Left lung (tissue), 10 donors: ENCODE measurements around the gene TNFRSF11A. TPM values are rescaled to one million over a fixed set of nuclear protein-coding genes. Genes with fewer than 3 reads are reported as not detected.

ENCODE experiments used
- ATAC-seq: fragments of 200-7000 bp; cut with Tn5 transposase; one replicate; pipeline ENCODE4 v1.9.1; 2020; ENCODE audit warnings: moderate library complexity
- DNase-seq, 4 donors: peaks; one replicate each; pipeline ENCODE4 v3.0.0-alpha.2; 2013 to 2020
- H3K27ac ChIP-seq, 2 donors: fragments of 200-600 bp; sonication (generic) in 1 of 2; one replicate each; pipeline versions ENCODE4 v1.5.0 to v1.8.0; 2020 to 2021
- H3K27me3 ChIP-seq, 2 donors: fragments of 200-600 bp; sonication (generic) in 1 of 2; one replicate each; pipeline versions ENCODE4 v1.5.0 to v1.8.0; 2020 to 2021
- H3K36me3 ChIP-seq, 2 donors: fragments of 200-600 bp; sonication (generic) in 1 of 2; one replicate each; pipeline versions ENCODE4 v1.5.0 to v1.8.0; 2020 to 2021
- H3K4me1 ChIP-seq, 2 donors: fragments of 200-600 bp; one replicate each; pipeline ENCODE4 v1.8.0; 2021
- H3K4me3 ChIP-seq, 2 donors: fragments of 200-600 bp; sonication (generic) in 1 of 2; one replicate each; pipeline versions ENCODE4 v1.5.0 to v1.8.0; 2020 to 2021; ENCODE audit warnings: mild to moderate bottlenecking in 1 of 2
- H3K9me3 ChIP-seq, 2 donors: fragments of 200-600 bp; sonication (generic) in 1 of 2; one replicate each; pipeline versions ENCODE4 v1.5.0 to v1.8.0; 2020 to 2021
- intact Hi-C, 2 donors: fragments of 100-400 bp; cut with DNase I; formaldehyde crosslinking; loops; one replicate each; pipeline versions ENCODE4 v1.11.2 to v1.14.2; 2022
- polyA plus RNA-seq, 6 donors: library from polyadenylated mRNA; unstranded; fragments of 120-200 nt; gene quantifications; one replicate each; pipeline ENCODE4 v1.2.1, GENCODE V29; 2013; ENCODE audit not compliant: insufficient read length in 6 of 6
- total RNA-seq, 2 donors: library from RNA; stranded (reverse); fragmentation: NEBNext Ultra II Directional; extraction: Animal tissue kit (Norgen Biotek cat#: 25700); gene quantifications; one replicate each; pipeline ENCODE4 v1.2.1, GENCODE V29; 2021
- TF ChIP-seq, protein P1 (sequence below), 2 donors: fragments of 200-600 bp; sonication (generic) in 1 of 2; IDR thresholded peaks; one replicate each; pipeline versions ENCODE4 v1.5.0 to v1.8.0; 2021; ENCODE audit warnings: antibody characterized with exemption in 2 of 2
- donor health status: DM: no; HTN: yes; CAD: no.
- donor health status: DM: no; HTN: no; CAD: no.

The TNFRSF11A gene
- total and polyA plus RNA-seq, 8 donors, result 2.5 to 8.9 (median 4.2) TPM

DNA sequence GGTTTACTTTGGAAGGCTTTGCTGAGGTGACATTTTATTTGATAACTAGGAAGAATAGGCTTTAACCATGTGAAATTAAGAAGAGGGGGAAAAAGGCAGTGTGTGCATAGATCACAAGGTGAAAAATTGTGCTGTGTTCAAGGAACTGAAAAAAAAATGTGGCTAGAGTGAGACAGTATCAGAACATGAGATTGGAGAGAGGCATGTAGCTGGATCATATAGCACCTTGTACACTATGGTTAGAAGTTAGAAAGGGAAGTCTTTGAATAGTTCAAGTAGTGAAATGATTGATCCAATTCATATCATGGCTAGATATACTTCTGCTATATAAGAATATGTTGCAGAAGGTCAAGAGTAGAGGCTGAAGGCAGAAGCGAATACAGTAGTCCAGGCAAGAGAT is 12.3 kb upstream of the TNFRSF11A start:
- DNase-seq (no peak), ATAC-seq (no peak)
- TF ChIP-seq, protein P1, sequence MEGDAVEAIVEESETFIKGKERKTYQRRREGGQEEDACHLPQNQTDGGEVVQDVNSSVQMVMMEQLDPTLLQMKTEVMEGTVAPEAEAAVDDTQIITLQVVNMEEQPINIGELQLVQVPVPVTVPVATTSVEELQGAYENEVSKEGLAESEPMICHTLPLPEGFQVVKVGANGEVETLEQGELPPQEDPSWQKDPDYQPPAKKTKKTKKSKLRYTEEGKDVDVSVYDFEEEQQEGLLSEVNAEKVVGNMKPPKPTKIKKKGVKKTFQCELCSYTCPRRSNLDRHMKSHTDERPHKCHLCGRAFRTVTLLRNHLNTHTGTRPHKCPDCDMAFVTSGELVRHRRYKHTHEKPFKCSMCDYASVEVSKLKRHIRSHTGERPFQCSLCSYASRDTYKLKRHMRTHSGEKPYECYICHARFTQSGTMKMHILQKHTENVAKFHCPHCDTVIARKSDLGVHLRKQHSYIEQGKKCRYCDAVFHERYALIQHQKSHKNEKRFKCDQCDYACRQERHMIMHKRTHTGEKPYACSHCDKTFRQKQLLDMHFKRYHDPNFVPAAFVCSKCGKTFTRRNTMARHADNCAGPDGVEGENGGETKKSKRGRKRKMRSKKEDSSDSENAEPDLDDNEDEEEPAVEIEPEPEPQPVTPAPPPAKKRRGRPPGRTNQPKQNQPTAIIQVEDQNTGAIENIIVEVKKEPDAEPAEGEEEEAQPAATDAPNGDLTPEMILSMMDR (IDR thresholded peaks at IDR 0.05), result no peak
- Histone ChIP-seq H3K27me3 (no peaks in the 10 kb centered on the region), H3K9me3 (no peaks in the 10 kb centered on the region), H3K36me3 (peaks cover 0 to 25% of the 10 kb centered on the region in 2 donors), H3K4me3 (no peak overlapping the region), H3K4me1 (no peaks in the 10 kb centered on the region), H3K27ac (no peak overlapping the region)
- intact Hi-C loops, result no loop called here

DNA sequence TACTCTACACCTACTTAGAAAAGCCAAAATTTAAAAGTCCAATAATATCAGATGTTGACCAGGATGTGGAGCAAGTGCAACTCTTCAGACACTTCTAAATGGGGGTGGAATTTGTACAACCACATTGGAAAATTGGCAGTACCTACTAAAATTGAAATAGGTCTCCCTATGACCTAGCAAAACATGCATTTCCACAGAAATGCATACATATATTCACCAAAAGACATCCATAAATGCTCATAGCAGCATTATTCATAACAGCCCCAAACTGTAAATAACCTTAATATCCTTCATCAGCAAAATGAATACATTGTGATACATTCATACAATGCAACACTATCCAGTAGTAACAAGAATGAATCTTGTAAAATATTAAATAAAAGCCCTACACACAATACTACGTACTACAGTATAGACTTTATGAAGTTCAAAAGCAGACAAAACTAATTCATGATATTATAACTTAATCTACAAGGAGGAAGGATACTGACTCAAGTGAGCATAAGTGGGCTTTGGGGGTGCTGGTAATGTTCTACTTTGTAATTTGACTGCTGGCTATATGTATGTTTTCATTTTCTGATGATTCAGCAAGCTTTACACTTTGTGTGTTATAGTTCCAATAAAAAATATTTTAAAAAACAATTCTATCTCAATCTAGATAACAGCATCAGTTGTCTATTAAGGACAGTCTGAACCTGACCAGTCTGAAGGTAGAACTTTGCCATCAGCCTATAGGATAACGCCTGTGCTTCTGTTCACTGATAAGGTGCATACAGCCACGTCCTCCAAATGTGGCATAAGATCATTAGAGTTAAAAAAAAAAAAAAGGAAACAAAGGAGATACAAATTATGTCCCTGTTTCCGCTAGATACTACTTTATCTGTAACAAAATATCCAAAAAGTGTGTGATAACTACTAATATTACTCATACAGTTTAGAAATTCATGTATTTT is 6.6 kb upstream of the TNFRSF11A start:
- Histone ChIP-seq H3K9me3 (no peaks in the 10 kb centered on the region), H3K27me3 (peaks cover 4 to 19% of the 10 kb centered on the region in 2 donors), H3K27ac (no peak overlapping the region), H3K4me3 (no peak overlapping the region), H3K36me3 (no peaks in the 10 kb centered on the region), H3K4me1 (no peaks in the 10 kb centered on the region)
- intact Hi-C loops, result no loop called here
- ATAC-seq (no peak), DNase-seq (no peak)
- TF ChIP-seq, protein P1 (IDR thresholded peaks at IDR 0.05), result no peak

DNA sequence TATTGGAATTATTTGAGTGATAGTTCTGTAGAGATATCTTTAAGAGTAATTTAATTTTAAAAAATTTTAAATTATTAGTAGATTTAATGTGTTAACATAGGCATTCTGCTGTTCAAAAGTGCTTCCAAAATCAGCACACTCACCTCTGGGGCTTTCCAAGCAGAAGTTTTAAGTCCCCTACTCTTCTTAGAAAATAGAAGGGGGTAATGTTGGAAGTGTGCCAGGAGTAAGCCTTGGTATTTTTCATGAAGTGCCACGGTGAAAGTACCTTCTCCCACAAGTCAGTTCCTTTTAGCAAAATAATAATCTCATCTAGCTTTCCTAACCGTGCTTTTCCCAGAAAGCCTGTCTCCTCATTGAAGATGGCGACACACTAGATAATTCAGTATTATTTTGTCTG is 3.9 kb upstream of the TNFRSF11A start:
- H3K36me3 ChIP-seq, result no peaks in the 10 kb centered on the region
- DNase-seq, result no peak
- intact Hi-C loops, result no loop called here

DNA sequence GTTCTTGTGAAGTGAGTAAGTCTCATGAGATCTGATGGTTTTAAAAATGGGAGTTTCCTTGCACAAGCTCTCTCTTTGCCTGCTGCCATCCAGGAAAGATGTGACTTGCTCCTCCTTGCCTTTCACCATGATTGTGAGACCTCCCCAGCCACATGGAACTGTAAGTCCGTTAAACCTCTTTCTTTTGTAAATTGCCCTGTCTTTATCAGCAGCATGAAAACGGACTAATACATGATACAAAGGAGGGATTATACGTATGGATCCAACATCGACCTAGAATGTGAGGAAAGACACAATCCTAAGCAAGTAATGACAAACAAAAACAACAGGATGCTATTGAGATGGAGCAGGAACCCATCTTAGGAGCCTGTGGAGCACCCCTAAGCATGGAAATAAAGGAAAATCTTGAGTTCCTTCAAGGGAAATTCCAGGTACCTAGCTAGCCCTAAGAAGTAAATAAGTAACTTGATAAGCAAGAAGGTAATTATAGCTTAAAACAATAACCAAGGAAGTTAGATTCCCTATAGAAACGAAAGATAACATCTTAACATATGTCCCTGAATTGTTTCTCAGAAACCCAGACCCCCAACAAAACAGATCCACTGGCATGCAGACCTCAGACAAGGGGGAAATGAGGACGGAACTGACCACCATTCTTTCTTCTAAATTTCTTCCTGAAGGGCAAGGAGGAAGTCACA is 1.5 kb upstream of the TNFRSF11A start:
- Histone ChIP-seq H3K4me1 (peaks cover 0 to 26% of the 10 kb centered on the region in 2 donors), H3K9me3 (no peaks in the 10 kb centered on the region), H3K36me3 (no peaks in the 10 kb centered on the region), H3K27ac (no peak overlapping the region), H3K27me3 (peaks cover 30 to 69% of the 10 kb centered on the region in 2 donors), H3K4me3 (no peak overlapping the region)
- TF ChIP-seq, protein P1 (IDR thresholded peaks at IDR 0.05), result no peak
- no peak for DNase-seq
- intact Hi-C loops, result no loop called here
- ATAC-seq, result no peak

More for the DNA sequence above, 3.9 kb upstream of the TNFRSF11A start:
- Histone ChIP-seq H3K4me3 (no peak overlapping the region), H3K27ac (no peak overlapping the region), H3K4me1 (peaks cover 0 to 17% of the 10 kb centered on the region in 2 donors), H3K9me3 (no peaks in the 10 kb centered on the region), H3K27me3 (peaks cover 12 to 45% of the 10 kb centered on the region in 2 donors)
- TF ChIP-seq, protein P1 (IDR thresholded peaks at IDR 0.05), result no peak
- no peak for ATAC-seq
